Peyer's patch (tissue), 4 donors: ENCODE data around the gene PRELID3B. TPM values are rescaled to one million over a fixed set of nuclear protein-coding genes. Genes with fewer than 3 reads are reported as not detected.

Source experiments
- DNase-seq, 3 donors: peaks; one replicate each; pipeline ENCODE4 v3.0.0-alpha.2; 2017 to 2019
- H3K27ac ChIP-seq, 4 donors: fragments of 200-600 bp; sonication (generic); one replicate each; pipeline ENCODE4 v1.5.1; 2016 to 2019
- H3K27me3 ChIP-seq, 2 donors: fragments of 200-600 bp; sonication (generic); one replicate each; pipeline ENCODE4 v1.5.1; 2019
- H3K36me3 ChIP-seq, 3 donors: fragments of 200-600 bp; sonication (generic); one replicate each; pipeline ENCODE4 v1.5.1; 2016 to 2019
- H3K4me1 ChIP-seq, 4 donors: fragments of 200-600 bp; sonication (generic); one replicate each; pipeline ENCODE4 v1.5.1; 2016 to 2019
- H3K4me3 ChIP-seq, 4 donors: fragments of 200-600 bp; sonication (generic); 1 replicate in 3 of 4; 2 replicates in 1 of 4; pipeline ENCODE4 v1.5.1; 2016 to 2019; ENCODE audit warnings: mild to moderate bottlenecking in 1 of 4
- H3K9me3 ChIP-seq, 4 donors: fragments of 200-600 bp; sonication (generic); one replicate each; pipeline ENCODE4 v1.5.1; 2016 to 2019; ENCODE audit warnings: mild to moderate bottlenecking in 1 of 4
- CTCF ChIP-seq, 6 experiments: fragments of 450-650 bp in 4 of 6; fragments of 200-600 bp in 2 of 6; sonication (generic) in 1 of 6; IDR thresholded peaks; one replicate each; pipeline ENCODE4 v1.5.1; 2017 to 2019; ENCODE audit warnings: antibody characterized with exemption in 6 of 6, mild to moderate bottlenecking in 3 of 6, moderate library complexity in 1 of 6
- POLR2A ChIP-seq, 2 donors: fragments of 450-650 bp; IDR thresholded peaks; one replicate each; pipeline ENCODE4 v1.5.1; 2017; ENCODE audit warnings: antibody characterized with exemption in 2 of 2, mild to moderate bottlenecking in 2 of 2, moderate library complexity in 2 of 2
- total RNA-seq, 4 donors: library from RNA; depleted of rRNA; stranded (reverse); fragments of >200 nt; gene quantifications; one replicate each; pipeline ENCODE4 v1.1.0, GENCODE V29; 2016

The PRELID3B gene
- total RNA-seq, 4 donors from 2014 or later, result 44.6 to 148 (median 86.5) TPM

GRCh38 chr20:59018817-59019216 is 23.8 kb downstream of the PRELID3B start:
- no peaks in the 10 kb centered on the region for H3K9me3 ChIP-seq
- TF ChIP-seq POLR2A (IDR thresholded peaks at IDR 0.05) (no peak), CTCF (IDR thresholded peaks at IDR 0.05) (no peak)
- peak in 2 of 3 donors; percentile 10 to 32 for DNase-seq
- no peak overlapping the region for H3K4me3 ChIP-seq
- no peak overlapping the region for H3K27ac ChIP-seq
- H3K36me3 ChIP-seq, result peaks cover 0 to 13% (median 0%) of the 10 kb centered on the region in 3 donors
- peaks cover 0 to 10% (median 0%) of the 10 kb centered on the region in 4 donors for H3K4me1 ChIP-seq
- H3K27me3 ChIP-seq, result no peaks in the 10 kb centered on the region

- Histone ChIP-seq H3K4me1 (peaks cover 0 to 10% (median 0%) of the 10 kb centered on the region in 4 donors), H3K27ac (peak overlapping the region in 2 of 4 donors; percentile 3 to 64), H3K9me3 (no peaks in the 10 kb centered on the region), H3K4me3 (no peak overlapping the region), H3K36me3 (peaks cover 0 to 3% (median 0%) of the 10 kb centered on the region in 3 donors), H3K27me3 (no peaks in the 10 kb centered on the region)
- DNase-seq, result peak in 2 of 3 donors; percentile 14 to 31
- TF ChIP-seq CTCF (IDR thresholded peaks at IDR 0.05), result no peak
- no peak for TF ChIP-seq POLR2A (IDR thresholded peaks at IDR 0.05)
These were observed 24.9 kb downstream of the PRELID3B start for GRCh38 chr20:59017493-59018231.

- Histone ChIP-seq H3K27me3 (no peaks in the 10 kb centered on the region), H3K9me3 (no peaks in the 10 kb centered on the region), H3K36me3 (no peaks in the 10 kb centered on the region), H3K4me1 (peaks cover 0 to 10% (median 0%) of the 10 kb centered on the region in 4 donors), H3K27ac (peak overlapping the region in 2 of 4 donors; percentile 3 to 64), H3K4me3 (no peak overlapping the region)
- TF ChIP-seq POLR2A (IDR thresholded peaks at IDR 0.05), result no peak
- no peak for TF ChIP-seq CTCF (IDR thresholded peaks at IDR 0.05)
- DNase-seq, result peak in 2 of 3 donors; percentile 61 to 67
These were observed 25.6 kb downstream of the PRELID3B start for GRCh38 chr20:59016795-59017492.

GRCh38 chr20:59015812-59016711 is 26.5 kb downstream of the PRELID3B start:
- Histone ChIP-seq H3K9me3 (no peaks in the 10 kb centered on the region), H3K27ac (peak overlapping the region in 1 of 4 donors; percentile 64)
- TF ChIP-seq CTCF (IDR thresholded peaks at IDR 0.05) (no peak), POLR2A (IDR thresholded peaks at IDR 0.05) (no peak)

GRCh38 chr20:59015411-59015810 is 27.2 kb downstream of the PRELID3B start:
- Histone ChIP-seq H3K27ac (peak overlapping the region in 1 of 4 donors; percentile 64), H3K4me1 (peaks cover 0 to 10% (median 0%) of the 10 kb centered on the region in 4 donors), H3K27me3 (no peaks in the 10 kb centered on the region), H3K4me3 (no peak overlapping the region), H3K36me3 (no peaks in the 10 kb centered on the region), H3K9me3 (no peaks in the 10 kb centered on the region)
- TF ChIP-seq CTCF (IDR thresholded peaks at IDR 0.05) (no peak), POLR2A (IDR thresholded peaks at IDR 0.05) (no peak)
- peak in 1 of 3 donors; percentile 9 for DNase-seq

More at GRCh38 chr20:59015812-59016711, 26.5 kb downstream of the PRELID3B start:
- no peaks in the 10 kb centered on the region for H3K36me3 ChIP-seq
- DNase-seq, result peak in 2 of 3 donors; percentile 24 to 39
- H3K4me1 ChIP-seq, result peaks cover 0 to 10% (median 0%) of the 10 kb centered on the region in 4 donors
- H3K27me3 ChIP-seq, result no peaks in the 10 kb centered on the region
- no peak overlapping the region for H3K4me3 ChIP-seq
